ENCODE data around the gene IGFBP7. TPM values are rescaled to one million over a fixed set of nuclear protein-coding genes. Genes with fewer than 3 reads are reported as not detected.

The IGFBP7 gene
- total RNA-seq, 2 donors from 2014 or later: 1.1 TPM; not detected in 1

GRCh38 chr4:57073559-57073958 lies 36.6 kb downstream of the IGFBP7 start:
- Histone ChIP-seq H3K9ac (ENCODE audit: extremely low read depth, low read length, poor library complexity, severe bottlenecking) (no peak overlapping the region), H3K27me3 (ENCODE audit: control insufficient read depth, insufficient read depth, low read length, poor library complexity, severe bottlenecking) (no peaks in the 10 kb centered on the region), H3K27ac (ENCODE audit: low read depth, low read length) (no peak overlapping the region), H3K9me3 (ENCODE audit: control insufficient read depth, low read length) (no peaks in the 10 kb centered on the region), H3K4me3 (ENCODE audit: low read length) (no peak overlapping the region), H3K4me1 (ENCODE audit: control insufficient read depth, insufficient read depth, low read length) (no peaks in the 10 kb centered on the region), H3K36me3 (ENCODE audit: control insufficient read depth, insufficient read depth, low read length) (no peaks in the 10 kb centered on the region)
- Mint-ChIP-seq H3K4me1 (peaks cover 16% of the 10 kb centered on the region), H3K36me3 (ENCODE audit: low read depth) (no peaks in the 10 kb centered on the region), H3K4me3 (no peak overlapping the region), H3K9me3 (peaks cover 5% of the 10 kb centered on the region), H3K27ac (no peak overlapping the region), H3K27me3 (ENCODE audit: insufficient read depth) (peaks cover 5% of the 10 kb centered on the region)
- TF ChIP-seq CTCF (conservative IDR thresholded peaks at IDR 0.05): no peak
- no peak for DNase-seq
- 80 to 96% methylated on average over 3 to 5 of the region's 5 CpGs for WGBS, 2 experiments (ENCODE audit: insufficient coverage in 1 of 2, insufficient read length in 1 of 2)

GRCh38 chr4:57071326-57071725 lies 38.9 kb downstream of the IGFBP7 start:
- Histone ChIP-seq H3K9ac (ENCODE audit: extremely low read depth, low read length, poor library complexity, severe bottlenecking) (no peak overlapping the region), H3K27me3 (ENCODE audit: control insufficient read depth, insufficient read depth, low read length, poor library complexity, severe bottlenecking) (no peaks in the 10 kb centered on the region), H3K27ac (ENCODE audit: low read depth, low read length) (no peak overlapping the region), H3K4me3 (ENCODE audit: low read length) (no peak overlapping the region), H3K9me3 (ENCODE audit: control insufficient read depth, low read length) (no peaks in the 10 kb centered on the region), H3K4me1 (ENCODE audit: control insufficient read depth, insufficient read depth, low read length) (no peaks in the 10 kb centered on the region), H3K36me3 (ENCODE audit: control insufficient read depth, insufficient read depth, low read length) (no peaks in the 10 kb centered on the region)
- H3K36me3 Mint-ChIP-seq (ENCODE audit: low read depth): no peaks in the 10 kb centered on the region
- DNase-seq: no peak
- no peak for TF ChIP-seq CTCF (conservative IDR thresholded peaks at IDR 0.05)
- 89 to 90% methylated on average over 1 to 2 of the region's 2 CpGs for WGBS, 2 experiments (ENCODE audit: insufficient coverage in 1 of 2, insufficient read length in 1 of 2)
- H3K4me3 Mint-ChIP-seq: no peak overlapping the region
- H3K27me3 Mint-ChIP-seq (ENCODE audit: insufficient read depth): peaks cover 5% of the 10 kb centered on the region
- H3K27ac Mint-ChIP-seq: no peak overlapping the region
- H3K9me3 Mint-ChIP-seq: peaks cover 5% of the 10 kb centered on the region
- peaks cover 6% of the 10 kb centered on the region for H3K4me1 Mint-ChIP-seq

- H3K9ac ChIP-seq (ENCODE audit: extremely low read depth, low read length, poor library complexity, severe bottlenecking): no peak overlapping the region
- DNase-seq: no peak
- H3K27ac ChIP-seq (ENCODE audit: low read depth, low read length): no peak overlapping the region
- Mint-ChIP-seq H3K9me3 (peaks cover 5% of the 10 kb centered on the region), H3K27me3 (ENCODE audit: insufficient read depth) (peaks cover 5% of the 10 kb centered on the region), H3K4me3 (no peak overlapping the region), H3K36me3 (ENCODE audit: low read depth) (no peaks in the 10 kb centered on the region), H3K4me1 (peaks cover 5% of the 10 kb centered on the region), H3K27ac (no peak overlapping the region)
- no peak for TF ChIP-seq CTCF (conservative IDR thresholded peaks at IDR 0.05)
- no peaks in the 10 kb centered on the region for H3K36me3 ChIP-seq (ENCODE audit: control insufficient read depth, insufficient read depth, low read length)
- H3K27me3 ChIP-seq (ENCODE audit: control insufficient read depth, insufficient read depth, low read length, poor library complexity, severe bottlenecking): no peaks in the 10 kb centered on the region
- no peaks in the 10 kb centered on the region for H3K9me3 ChIP-seq (ENCODE audit: control insufficient read depth, low read length)
- 88 to 97% methylated on average over 1 to 2 of the region's 2 CpGs for WGBS, 2 experiments (ENCODE audit: insufficient coverage in 1 of 2, insufficient read length in 1 of 2)
- no peaks in the 10 kb centered on the region for H3K4me1 ChIP-seq (ENCODE audit: control insufficient read depth, insufficient read depth, low read length)
- no peak overlapping the region for H3K4me3 ChIP-seq (ENCODE audit: low read length)
Observed at GRCh38 chr4:57070461-57070860, 39.7 kb downstream of the IGFBP7 start.
